ENCODE results near the gene INPP5K. TPM values are rescaled to one million over a fixed set of nuclear protein-coding genes. Genes with fewer than 3 reads are reported as not detected.
A peak's percentile ranks its signal among the peaks of the same experiment; 100 is the strongest.

INPP5K gene
- total and polyA plus RNA-seq, 2 of the 4 experiments (the other 2 are of a cell fraction), result 14.9 to 17.4 TPM

DNA sequence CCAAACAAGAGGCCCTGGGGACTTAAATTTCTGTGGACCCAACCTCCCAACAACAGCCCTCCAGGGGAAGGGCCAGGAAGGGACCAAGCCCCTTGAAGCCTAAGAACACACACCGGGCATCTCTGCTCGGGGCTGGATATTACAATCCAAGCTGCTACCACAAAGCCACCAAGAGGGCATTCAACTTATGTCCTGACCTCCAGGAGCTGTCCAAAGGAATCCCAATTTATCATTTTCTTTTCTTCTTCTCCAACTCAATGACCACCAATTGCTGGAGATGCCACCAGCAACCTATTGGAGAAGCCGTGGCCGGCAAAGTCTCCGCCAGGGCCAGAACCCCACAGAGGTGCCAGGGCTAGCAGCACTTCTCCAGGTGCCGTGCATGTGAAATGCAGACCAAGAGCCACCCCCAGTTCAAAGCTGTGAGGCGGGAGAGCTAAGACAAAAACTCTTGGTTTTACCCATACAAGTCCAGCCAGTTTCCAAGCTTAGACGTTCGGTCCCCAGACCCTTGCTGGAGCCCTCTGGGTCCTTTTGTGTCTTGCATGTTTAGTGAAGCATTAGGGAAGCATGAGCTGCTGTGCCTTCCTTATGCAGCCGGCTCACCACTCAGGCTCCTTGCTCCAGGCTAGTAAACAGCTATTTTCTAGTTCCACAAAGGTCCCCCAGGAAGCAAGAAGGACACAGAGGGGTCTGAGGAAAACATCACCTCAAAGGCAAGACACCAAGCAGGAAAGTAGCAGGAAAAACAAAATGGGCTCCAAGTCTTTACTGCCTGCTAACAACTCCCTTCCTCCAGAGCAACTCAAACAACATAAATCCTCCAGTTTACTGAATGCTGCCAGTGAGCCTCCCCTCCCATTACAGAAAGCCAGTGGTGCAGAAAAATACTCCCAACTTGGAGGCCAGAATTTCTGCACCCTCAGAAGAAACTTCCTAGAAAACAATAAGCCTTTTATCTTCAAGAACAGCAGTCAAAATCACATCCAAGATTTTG lies 42.9 kb upstream of the INPP5K start:
- Histone ChIP-seq H3K9ac (ENCODE audit: low read depth, low read length) (no peak overlapping the region), H2BK15ac (ENCODE audit: low read depth, low read length) (no peak overlapping the region), H2AK9ac (replicated peaks; ENCODE audit: low read depth, low read length, poor library complexity) (no peak overlapping the region), H3K4ac (ENCODE audit: low read depth, low read length) (no peak overlapping the region), H3K56ac (ENCODE audit: extremely low read depth, insufficient read depth, low read length) (no peak overlapping the region), H3K23ac (ENCODE audit: low read depth, low read length) (peak overlapping the region; percentile 45; the same call in 1 of the 2 replicates), H3K18ac (ENCODE audit: low read depth, low read length) (no peak overlapping the region), H3K27ac (ENCODE audit: insufficient read depth, low read length) (no peak overlapping the region), H4K20me1 (ENCODE audit: insufficient read depth, low read length) (peaks cover 70% of the 10 kb centered on the region), H2BK20ac (ENCODE audit: low read depth, low read length) (no peak overlapping the region), H3K4me3 (ENCODE audit: insufficient read depth, low read depth, low read length) (no peak overlapping the region), H4K5ac (ENCODE audit: low read depth, low read length) (no peak overlapping the region), H2AFZ (replicated peaks; ENCODE audit: low read length, poor library complexity) (no peak overlapping the region), H3K9me3 (ENCODE audit: control insufficient read depth, insufficient read depth, low read length) (no peaks in the 10 kb centered on the region), H2AK5ac (ENCODE audit: low read depth, low read length) (no peak overlapping the region), H3K79me1 (ENCODE audit: low read depth in 1 of 2, low read length in 2 of 2) (peaks cover 20 to 74% of the 10 kb centered on the region in 2 experiments), H2BK120ac (ENCODE audit: low read depth, low read length) (no peak overlapping the region), H3K27me3 (ENCODE audit: control insufficient read depth, insufficient read depth, low read length) (no peaks in the 10 kb centered on the region), H3K36me3 (ENCODE audit: control insufficient read depth, insufficient read depth, low read length) (peaks cover 13% of the 10 kb centered on the region), H4K91ac (ENCODE audit: insufficient read depth, low read depth, low read length) (no peak overlapping the region), H3K4me2 (ENCODE audit: low read depth, low read length) (no peak overlapping the region), H3K9me1 (ENCODE audit: insufficient read depth, low read length) (peaks cover 33% of the 10 kb centered on the region), H3K14ac (replicated peaks; ENCODE audit: low read depth, low read length) (no peak overlapping the region), H2BK5ac (ENCODE audit: low read depth, low read length, poor library complexity, severe bottlenecking) (no peak overlapping the region), H3K4me1 (ENCODE audit: control insufficient read depth, insufficient read depth, low read length) (peaks cover 9% of the 10 kb centered on the region; the same call in 1 of the 2 replicates), H4K8ac (ENCODE audit: low read depth in 2 of 2, low read length in 2 of 2) (no peak overlapping the region)
- intact Hi-C loops (cut with micrococcal nuclease), result loop anchor here (5.0 kb wide), 1 partner anchor 282 kb away; the partner anchor contains the start of gene TRARG1
- dilution Hi-C loops (cut with HindIII; ENCODE audit: low sequenced_read_pairs, unreplicated experiment), result no loop called here
- in situ Hi-C loops (cut with MboI; ENCODE audit: low sequenced_read_pairs), result no loop called here
- no TSS peak for BruUV-seq (replicated peaks)
- DNase-seq, result no peak
- ATAC-seq (ENCODE audit: low read depth), result no peak
- WGBS, 2 experiments (ENCODE audit: extremely low coverage in 2 of 2, insufficient read length in 1 of 2), result 79% methylated on average over 6 of the region's 10 CpGs; no CpG with 5 or more reads in 1 of the 2 experiments
- CTCF ChIA-PET, result no interaction called here
- POLR2A ChIA-PET (ENCODE audit: unreplicated experiment), result no interaction called here
- TF ChIP-seq BHLHE40 (IDR thresholded peaks at IDR 0.05; ENCODE audit: low read depth, low read length) (no peak), RFX5 (IDR thresholded peaks at IDR 0.05; ENCODE audit: low read depth, low read length) (no peak), MAZ (IDR thresholded peaks at IDR 0.05; ENCODE audit: borderline replicate concordance, low read depth, low read length) (no peak), ELK1 (IDR thresholded peaks at IDR 0.05; ENCODE audit: borderline replicate concordance, low read depth, low read length) (no peak), RAD21 (IDR thresholded peaks at IDR 0.05; ENCODE audit: low read length) (no peak), MAFK (IDR thresholded peaks at IDR 0.05; ENCODE audit: low read depth, low read length) (no peak), MXI1 (IDR thresholded peaks at IDR 0.05; ENCODE audit: borderline replicate concordance, low read depth, low read length) (no peak), CTCF (conservative IDR thresholded peaks at IDR 0.05; ENCODE audit: low read depth, low read length) (no peak), FOS (IDR thresholded peaks at IDR 0.05; ENCODE audit: low read depth, low read length) (no peak), CEBPB (IDR thresholded peaks at IDR 0.05; ENCODE audit: low read depth, low read length) (no peak), RCOR1 (IDR thresholded peaks at IDR 0.05; ENCODE audit: insufficient replicate concordance, low read length) (no peak), NFE2L2 (IDR thresholded peaks at IDR 0.05; ENCODE audit: low read depth, low read length) (no peak)
- TF ChIP-seq, protein P1, sequence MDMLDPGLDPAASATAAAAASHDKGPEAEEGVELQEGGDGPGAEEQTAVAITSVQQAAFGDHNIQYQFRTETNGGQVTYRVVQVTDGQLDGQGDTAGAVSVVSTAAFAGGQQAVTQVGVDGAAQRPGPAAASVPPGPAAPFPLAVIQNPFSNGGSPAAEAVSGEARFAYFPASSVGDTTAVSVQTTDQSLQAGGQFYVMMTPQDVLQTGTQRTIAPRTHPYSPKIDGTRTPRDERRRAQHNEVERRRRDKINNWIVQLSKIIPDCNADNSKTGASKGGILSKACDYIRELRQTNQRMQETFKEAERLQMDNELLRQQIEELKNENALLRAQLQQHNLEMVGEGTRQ (IDR thresholded peaks at IDR 0.05; ENCODE audit: low read depth, low read length), result no peak

All from IMR-90 (cell line).